Smooth muscle cell (in vitro differentiated cells): Measurements from ENCODE around the gene MPDZ. TPM values are rescaled to one million over a fixed set of nuclear protein-coding genes. Genes with fewer than 3 reads are reported as not detected.

Experiments used
- DNase-seq: peaks from one replicate; lab custom pipeline; 2025; ENCODE audit not compliant: unreplicated experiment; lab: John Stamatoyannopoulos, UW
- H2AFZ ChIP-seq: fragments of 200-600 bp; sonication (generic); 2 replicates; pipeline ENCODE4 v1.6.0; 2016; ENCODE audit warnings: antibody characterized with exemption, low read depth, mild to moderate bottlenecking
- H3F3A ChIP-seq: fragments of 200-600 bp; sonication (generic); 2 replicates; pipeline ENCODE4 v1.6.0; 2017; ENCODE audit warnings: antibody characterized with exemption, low read depth
- H3K27ac ChIP-seq: fragments of 200-600 bp; sonication (generic); 2 replicates; pipeline ENCODE4 v1.5.1; 2016; ENCODE audit warnings: low read depth, mild to moderate bottlenecking
- H3K27me3 ChIP-seq: fragments of 200-600 bp; sonication (generic); 2 replicates; pipeline ENCODE4 v1.6.1; 2016; ENCODE audit warnings: low read depth, mild to moderate bottlenecking
- H3K36me3 ChIP-seq: fragments of 200-600 bp; sonication (generic); 2 replicates; pipeline ENCODE4 v1.5.1; 2016; ENCODE audit warnings: low read depth
- H3K4me1 ChIP-seq: fragments of 200-600 bp; sonication (generic); 2 replicates; pipeline ENCODE4 v1.5.1; 2016; ENCODE audit warnings: low read depth
- H3K4me2 ChIP-seq: fragments of 200-600 bp; sonication (generic); 2 replicates; pipeline ENCODE4 v1.6.0; 2016; ENCODE audit warnings: mild to moderate bottlenecking
- H3K4me3 ChIP-seq: fragments of 200-600 bp; sonication (generic); 2 replicates; pipeline ENCODE4 v1.5.1; 2016; ENCODE audit warnings: mild to moderate bottlenecking
- H3K79me2 ChIP-seq: fragments of 200-600 bp; sonication (generic); 2 replicates; pipeline ENCODE4 v1.6.0; 2016; ENCODE audit warnings: low read depth, mild to moderate bottlenecking
- H3K9ac ChIP-seq: fragments of 200-600 bp; sonication (generic); 2 replicates; pipeline ENCODE4 v1.6.0; 2016; ENCODE audit warnings: low read depth
- H3K9me3 ChIP-seq: fragments of 200-600 bp; sonication (generic); replicated peaks from 2 replicates; pipeline ENCODE4 v1.5.1; 2016; ENCODE audit warnings: low read depth
- H4K20me1 ChIP-seq: fragments of 200-600 bp; sonication (generic); 2 replicates; pipeline ENCODE4 v1.6.0; 2016; ENCODE audit warnings: low read depth
- WGBS: methylation state at CpG from one replicate; pipeline ENCODE4 v1.1.7; 2016; ENCODE audit warnings: low lambda C conversion rate; 5-methylcytosine and 5-hydroxymethylcytosine counted together
- polyA plus RNA-seq: library from polyadenylated mRNA; unstranded; fragments of >200 nt; fragmentation: Nextera tagmentation; extraction: Ambion mirVana; gene quantifications from 2 replicates; pipeline ENCODE4 v1.2.1, GENCODE V29; 2016
- total RNA-seq: library from RNA; depleted of rRNA; stranded (reverse); fragments of >200 nt; gene quantifications from 2 replicates; pipeline ENCODE4 v1.2.3, GENCODE V29; 2014
- TF ChIP-seq, protein P1 (sequence below): fragments of 200-600 bp; sonication (generic); IDR thresholded peaks from 2 replicates; pipeline ENCODE4 v1.5.1; 2017; ENCODE audit warnings: borderline replicate concordance, mild to moderate bottlenecking, antibody characterized with exemption; ENCODE audit not compliant: insufficient read depth, poor library complexity, severe bottlenecking

MPDZ gene
- total and polyA plus RNA-seq, 2 experiments from 2014 or later = 16.2 to 69.5 TPM

DNA sequence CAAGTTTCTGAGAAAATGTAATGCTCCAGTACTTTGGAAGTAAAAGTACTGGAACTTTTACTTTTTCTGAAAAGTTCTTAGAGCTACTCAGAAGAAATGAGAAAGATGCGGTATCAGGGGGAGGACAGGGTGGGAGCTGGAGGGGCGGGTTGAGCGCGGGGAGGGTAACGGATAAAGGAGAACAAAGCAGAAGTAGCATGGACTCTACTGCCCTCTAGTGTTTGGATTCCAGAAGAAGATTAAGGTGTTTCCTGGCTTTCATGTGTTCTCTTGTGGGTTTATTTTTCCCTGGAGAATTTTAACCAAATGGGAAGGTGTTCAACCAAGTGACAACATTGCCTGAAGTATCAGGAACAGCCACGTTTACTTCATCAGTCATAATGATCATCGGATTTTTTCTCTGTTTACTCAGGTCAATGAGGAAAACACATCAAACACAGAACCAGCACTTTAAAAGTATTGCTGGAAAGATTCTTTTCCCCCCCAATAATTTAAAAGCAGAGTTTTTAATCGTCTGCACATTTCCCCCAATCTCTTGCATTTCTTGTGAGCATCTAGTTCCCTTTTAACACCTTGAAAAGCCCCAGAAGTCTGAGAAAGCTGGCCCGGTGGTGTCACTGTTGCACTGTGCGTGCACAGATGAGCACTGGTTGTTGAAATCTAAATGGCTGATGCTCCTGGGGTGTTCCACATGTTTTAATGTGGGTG lies 190.6 kb downstream of the MPDZ start:
- TF ChIP-seq, protein P1, sequence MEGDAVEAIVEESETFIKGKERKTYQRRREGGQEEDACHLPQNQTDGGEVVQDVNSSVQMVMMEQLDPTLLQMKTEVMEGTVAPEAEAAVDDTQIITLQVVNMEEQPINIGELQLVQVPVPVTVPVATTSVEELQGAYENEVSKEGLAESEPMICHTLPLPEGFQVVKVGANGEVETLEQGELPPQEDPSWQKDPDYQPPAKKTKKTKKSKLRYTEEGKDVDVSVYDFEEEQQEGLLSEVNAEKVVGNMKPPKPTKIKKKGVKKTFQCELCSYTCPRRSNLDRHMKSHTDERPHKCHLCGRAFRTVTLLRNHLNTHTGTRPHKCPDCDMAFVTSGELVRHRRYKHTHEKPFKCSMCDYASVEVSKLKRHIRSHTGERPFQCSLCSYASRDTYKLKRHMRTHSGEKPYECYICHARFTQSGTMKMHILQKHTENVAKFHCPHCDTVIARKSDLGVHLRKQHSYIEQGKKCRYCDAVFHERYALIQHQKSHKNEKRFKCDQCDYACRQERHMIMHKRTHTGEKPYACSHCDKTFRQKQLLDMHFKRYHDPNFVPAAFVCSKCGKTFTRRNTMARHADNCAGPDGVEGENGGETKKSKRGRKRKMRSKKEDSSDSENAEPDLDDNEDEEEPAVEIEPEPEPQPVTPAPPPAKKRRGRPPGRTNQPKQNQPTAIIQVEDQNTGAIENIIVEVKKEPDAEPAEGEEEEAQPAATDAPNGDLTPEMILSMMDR = peak; percentile 69
- no peaks in the 10 kb centered on the region for H3F3A ChIP-seq
- no peaks in the 10 kb centered on the region for H3K79me2 ChIP-seq
- H3K4me1 ChIP-seq = peaks cover 9% of the 10 kb centered on the region
- H3K9ac ChIP-seq = no peak overlapping the region
- DNase-seq = no peak
- 18% methylated on average over 10 of the region's 10 CpGs for WGBS
- peak overlapping the region; percentile 74 for H2AFZ ChIP-seq
- H3K27ac ChIP-seq = no peak overlapping the region
- no peaks in the 10 kb centered on the region for H3K36me3 ChIP-seq
- H3K27me3 ChIP-seq = no peaks in the 10 kb centered on the region
- no peaks in the 10 kb centered on the region for H3K9me3 ChIP-seq
- peak overlapping the region; percentile 46 for H3K4me3 ChIP-seq
- no peaks in the 10 kb centered on the region for H4K20me1 ChIP-seq
- H3K4me2 ChIP-seq = peak overlapping the region; percentile 85

DNA sequence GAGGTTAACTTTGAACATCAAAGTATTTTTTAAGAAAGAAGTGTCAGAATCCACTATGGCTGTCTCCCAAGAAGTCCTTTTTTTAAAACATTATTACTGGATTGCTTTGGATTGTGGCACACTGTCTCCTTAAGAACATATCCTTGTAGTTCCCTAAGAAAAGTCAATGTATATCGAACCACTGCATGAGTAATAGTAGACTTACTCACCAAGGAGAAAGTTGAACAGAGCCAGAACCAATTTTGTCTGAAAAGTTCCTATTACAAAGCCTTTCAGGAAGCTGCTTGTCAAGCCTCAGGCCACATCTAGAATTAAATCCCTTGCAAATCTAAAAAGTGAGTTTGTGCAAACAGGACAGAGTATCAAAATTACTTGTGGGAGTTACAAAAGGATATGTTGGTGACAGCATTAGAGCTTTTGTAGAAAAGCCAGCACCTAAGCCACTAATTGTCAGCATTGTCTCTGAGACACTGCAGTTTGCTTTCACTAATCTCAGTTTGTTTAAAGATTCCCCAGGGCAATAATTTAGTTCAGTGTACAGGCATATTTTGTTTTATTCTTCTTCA lies 195.4 kb downstream of the MPDZ start:
- DNase-seq = no peak
- 0% methylated on average over 1 of the region's 1 CpG for WGBS
- Histone ChIP-seq H3K9me3 (no peaks in the 10 kb centered on the region), H3K4me3 (no peak overlapping the region), H2AFZ (no peak overlapping the region), H3F3A (no peaks in the 10 kb centered on the region), H3K27ac (peak overlapping the region; percentile 71), H3K36me3 (no peaks in the 10 kb centered on the region), H4K20me1 (no peaks in the 10 kb centered on the region), H3K79me2 (no peaks in the 10 kb centered on the region), H3K4me1 (peaks cover 13% of the 10 kb centered on the region), H3K4me2 (peak overlapping the region; percentile 37), H3K9ac (no peak overlapping the region), H3K27me3 (no peaks in the 10 kb centered on the region)
- TF ChIP-seq, protein P1 = no peak

DNA sequence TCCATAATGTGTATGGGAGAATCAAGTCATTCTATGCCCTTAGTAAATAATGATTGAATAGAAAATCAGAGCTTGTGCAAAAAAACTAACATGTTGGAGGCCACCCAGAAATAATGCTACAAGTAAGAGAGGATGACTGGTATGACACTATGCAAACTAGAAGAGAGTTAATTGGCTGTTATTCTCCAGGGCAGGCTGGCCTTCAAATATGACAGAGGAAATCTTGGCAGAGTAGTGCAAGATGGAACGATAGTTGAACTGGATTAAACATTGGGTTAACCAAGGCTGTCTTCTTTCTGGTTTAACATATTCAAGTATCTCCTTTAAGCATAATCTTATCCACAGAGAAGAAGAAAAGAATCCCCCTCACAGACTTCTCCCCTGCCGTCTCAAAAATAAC lies 196.1 kb downstream of the MPDZ start:
- Histone ChIP-seq H3K36me3 (no peaks in the 10 kb centered on the region), H3K4me3 (no peak overlapping the region), H3K9me3 (no peaks in the 10 kb centered on the region), H3K4me1 (peaks cover 10% of the 10 kb centered on the region), H3K4me2 (peak overlapping the region; percentile 37), H3K27me3 (no peaks in the 10 kb centered on the region), H4K20me1 (no peaks in the 10 kb centered on the region), H3K79me2 (no peaks in the 10 kb centered on the region), H3F3A (no peaks in the 10 kb centered on the region), H2AFZ (no peak overlapping the region), H3K27ac (peak overlapping the region; percentile 71), H3K9ac (no peak overlapping the region)
- WGBS = 82% methylated on average over 2 of the region's 2 CpGs
- no peak for DNase-seq
- TF ChIP-seq, protein P1 = no peak
